Measurements from ENCODE around the gene MAP3K1.

- TF ChIP-seq, protein P1, sequence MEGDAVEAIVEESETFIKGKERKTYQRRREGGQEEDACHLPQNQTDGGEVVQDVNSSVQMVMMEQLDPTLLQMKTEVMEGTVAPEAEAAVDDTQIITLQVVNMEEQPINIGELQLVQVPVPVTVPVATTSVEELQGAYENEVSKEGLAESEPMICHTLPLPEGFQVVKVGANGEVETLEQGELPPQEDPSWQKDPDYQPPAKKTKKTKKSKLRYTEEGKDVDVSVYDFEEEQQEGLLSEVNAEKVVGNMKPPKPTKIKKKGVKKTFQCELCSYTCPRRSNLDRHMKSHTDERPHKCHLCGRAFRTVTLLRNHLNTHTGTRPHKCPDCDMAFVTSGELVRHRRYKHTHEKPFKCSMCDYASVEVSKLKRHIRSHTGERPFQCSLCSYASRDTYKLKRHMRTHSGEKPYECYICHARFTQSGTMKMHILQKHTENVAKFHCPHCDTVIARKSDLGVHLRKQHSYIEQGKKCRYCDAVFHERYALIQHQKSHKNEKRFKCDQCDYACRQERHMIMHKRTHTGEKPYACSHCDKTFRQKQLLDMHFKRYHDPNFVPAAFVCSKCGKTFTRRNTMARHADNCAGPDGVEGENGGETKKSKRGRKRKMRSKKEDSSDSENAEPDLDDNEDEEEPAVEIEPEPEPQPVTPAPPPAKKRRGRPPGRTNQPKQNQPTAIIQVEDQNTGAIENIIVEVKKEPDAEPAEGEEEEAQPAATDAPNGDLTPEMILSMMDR (IDR thresholded peaks at IDR 0.05), result no peak
- no peak for TF ChIP-seq POLR2A (IDR thresholded peaks at IDR 0.05)
Observed at GRCh38 chr5:56852228-56853000, 37.1 kb downstream of the MAP3K1 start.

All from heart left ventricle (tissue), 13 donors.